ENCODE data around the gene PKP1. TPM values are rescaled to one million over a fixed set of nuclear protein-coding genes. Genes with fewer than 3 reads are reported as not detected.

The PKP1 gene
- total RNA-seq, 1 experiment from 2014 or later, result 0.30 TPM

GRCh38 chr1:201335174-201335870 lies 52.0 kb downstream of the PKP1 start:
- Mint-ChIP-seq H3K4me3 (ENCODE audit: unreplicated experiment) (no peak overlapping the region), H3K36me3 (ENCODE audit: insufficient read depth, unreplicated experiment) (no peaks in the 10 kb centered on the region), H3K27ac (ENCODE audit: low read depth, unreplicated experiment) (no peak overlapping the region), H3K4me1 (ENCODE audit: insufficient read depth, unreplicated experiment) (peaks cover 6% of the 10 kb centered on the region), H3K9me3 (ENCODE audit: unreplicated experiment) (no peaks in the 10 kb centered on the region), H3K27me3 (ENCODE audit: insufficient read depth, unreplicated experiment) (no peaks in the 10 kb centered on the region)
- intact Hi-C loops (cut with micrococcal nuclease), result no loop called here
- POLR2A ChIA-PET, result interaction anchor here (0.7 to 2.0 kb wide), 7 partner anchors 10 to 76 kb away, joined by 3 to 13 read pairs (median 3); no protein-coding TSS in a partner anchor
- CTCF ChIA-PET, result interaction anchor here (0.8 to 5.7 kb wide), 7 partner anchors 11 to 81 kb away, joined by 3 to 37 read pairs (median 6); no protein-coding TSS in a partner anchor
- no peak for DNase-seq (ENCODE audit: unreplicated experiment)
- no peak for TF ChIP-seq CTCF (IDR thresholded peaks at IDR 0.05; ENCODE audit: unreplicated experiment)
- BruUV-seq (replicated peaks), result no TSS peak

- BruUV-seq (replicated peaks), result no TSS peak
- no peak for DNase-seq (ENCODE audit: unreplicated experiment)
- ChIA-PET CTCF (interaction anchor here (1.1 to 5.7 kb wide), 6 partner anchors 10 to 81 kb away, joined by 3 to 37 read pairs (median 10); no protein-coding TSS in a partner anchor), POLR2A (interaction anchor here (0.8 to 2.0 kb wide), 7 partner anchors 9 to 76 kb away, joined by 3 to 13 read pairs (median 3); no protein-coding TSS in a partner anchor)
- H3K4me1 Mint-ChIP-seq (ENCODE audit: insufficient read depth, unreplicated experiment), result peaks cover 6% of the 10 kb centered on the region
- intact Hi-C loops (cut with micrococcal nuclease), result no loop called here
- H3K36me3 Mint-ChIP-seq (ENCODE audit: insufficient read depth, unreplicated experiment), result no peaks in the 10 kb centered on the region
- no peak overlapping the region for H3K27ac Mint-ChIP-seq (ENCODE audit: low read depth, unreplicated experiment)
- H3K27me3 Mint-ChIP-seq (ENCODE audit: insufficient read depth, unreplicated experiment), result no peaks in the 10 kb centered on the region
- no peak for TF ChIP-seq CTCF (IDR thresholded peaks at IDR 0.05; ENCODE audit: unreplicated experiment)
- no peak overlapping the region for H3K4me3 Mint-ChIP-seq (ENCODE audit: unreplicated experiment)
- H3K9me3 Mint-ChIP-seq (ENCODE audit: unreplicated experiment), result peaks cover 1% of the 10 kb centered on the region
Observed at GRCh38 chr1:201335901-201336300, 52.6 kb downstream of the PKP1 start.

- POLR2A ChIA-PET, result interaction anchor here (1.0 to 2.0 kb wide), 2 partner anchors 25 kb away, joined by 3 to 13 read pairs; no protein-coding TSS in a partner anchor
- peaks cover 6% of the 10 kb centered on the region for H3K4me1 Mint-ChIP-seq (ENCODE audit: insufficient read depth, unreplicated experiment)
- H3K4me3 Mint-ChIP-seq (ENCODE audit: unreplicated experiment), result no peak overlapping the region
- DNase-seq (ENCODE audit: unreplicated experiment), result no peak
- CTCF ChIA-PET, result interaction anchor here (0.6 to 5.7 kb wide), 7 partner anchors 9 to 224 kb away, joined by 3 to 37 read pairs (median 4); no protein-coding TSS in a partner anchor
- no peaks in the 10 kb centered on the region for H3K27me3 Mint-ChIP-seq (ENCODE audit: insufficient read depth, unreplicated experiment)
- no peaks in the 10 kb centered on the region for H3K36me3 Mint-ChIP-seq (ENCODE audit: insufficient read depth, unreplicated experiment)
- no peak overlapping the region for H3K27ac Mint-ChIP-seq (ENCODE audit: low read depth, unreplicated experiment)
- peaks cover 11% of the 10 kb centered on the region for H3K9me3 Mint-ChIP-seq (ENCODE audit: unreplicated experiment)
- no TSS peak for BruUV-seq (replicated peaks)
- intact Hi-C loops (cut with micrococcal nuclease), result no loop called here
- TF ChIP-seq CTCF (IDR thresholded peaks at IDR 0.05; ENCODE audit: unreplicated experiment), result no peak
Observed at GRCh38 chr1:201336711-201337450, 53.6 kb downstream of the PKP1 start.

GRCh38 chr1:201341377-201341776 lies 58.1 kb downstream of the PKP1 start:
- TF ChIP-seq CTCF (IDR thresholded peaks at IDR 0.05; ENCODE audit: unreplicated experiment), result no peak
- ChIA-PET POLR2A (interaction anchor here (0.8 to 10.7 kb wide), 3 partner anchors 32 to 81 kb away, joined by 3 to 146 read pairs (median 7); no protein-coding TSS in a partner anchor), CTCF (interaction anchor here (0.8 to 2.6 kb wide), 4 partner anchors 20 to 87 kb away, joined by 3 to 18 read pairs (median 6); no protein-coding TSS in a partner anchor)
- BruUV-seq (replicated peaks), result no TSS peak
- intact Hi-C loops (cut with micrococcal nuclease), result no loop called here
- Mint-ChIP-seq H3K4me1 (ENCODE audit: insufficient read depth, unreplicated experiment) (peaks cover 8% of the 10 kb centered on the region), H3K27me3 (ENCODE audit: insufficient read depth, unreplicated experiment) (no peaks in the 10 kb centered on the region), H3K4me3 (ENCODE audit: unreplicated experiment) (no peak overlapping the region), H3K9me3 (ENCODE audit: unreplicated experiment) (peaks cover 11% of the 10 kb centered on the region), H3K36me3 (ENCODE audit: insufficient read depth, unreplicated experiment) (peaks cover 6% of the 10 kb centered on the region), H3K27ac (ENCODE audit: low read depth, unreplicated experiment) (no peak overlapping the region)
- DNase-seq (ENCODE audit: unreplicated experiment), result no peak

All from MCF 10A (cell line).